NCI-H2029 treated with DMSO at 0.1 percent for 48 hours (cell line): Measurements from ENCODE around the gene PTTG1.

Source experiments
- DNase-seq: peaks from one replicate; lab custom pipeline; 2025; lab: John Stamatoyannopoulos, UW

Gene PTTG1

DNA sequence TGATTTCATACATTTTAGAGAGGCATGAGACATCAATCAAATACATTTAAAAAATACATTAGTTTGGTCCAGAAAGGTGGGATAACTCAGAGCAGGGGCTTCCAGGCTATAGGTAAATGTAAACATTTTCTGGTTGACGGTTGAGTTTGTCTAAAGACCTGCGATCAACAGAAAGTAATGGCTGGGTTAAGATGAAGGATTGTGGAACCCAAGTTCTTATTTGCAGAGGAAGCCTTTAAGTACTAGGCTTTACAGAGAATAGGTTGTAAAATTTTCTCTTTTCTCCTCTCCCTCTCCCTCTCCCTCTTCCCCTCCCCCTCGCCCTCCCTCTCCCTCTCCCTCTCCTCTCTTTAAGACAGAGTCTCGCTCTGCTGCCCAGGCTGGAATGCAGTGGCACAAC, 50.8 kb downstream of the PTTG1 start:
- no peak for DNase-seq

DNA sequence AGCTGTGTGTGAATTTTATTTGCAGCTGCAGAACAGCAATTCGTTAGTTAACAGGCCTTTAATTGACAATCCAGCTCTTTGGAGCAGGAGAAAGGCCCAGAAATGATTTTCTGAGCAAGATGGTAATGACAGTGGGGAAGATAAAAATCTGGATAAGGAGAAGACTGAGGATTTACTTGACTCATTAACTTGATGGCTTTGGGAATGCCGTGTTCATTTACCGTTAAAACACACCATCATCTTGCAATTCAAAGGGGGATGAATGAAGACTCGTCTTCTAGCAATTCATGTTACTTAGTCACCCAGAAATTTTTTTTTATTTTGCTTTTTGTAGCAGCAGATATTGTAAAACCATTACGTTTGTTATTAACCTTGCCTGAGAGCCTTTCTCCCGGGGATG, 52.0 kb downstream of the PTTG1 start:
- no peak for DNase-seq

DNA sequence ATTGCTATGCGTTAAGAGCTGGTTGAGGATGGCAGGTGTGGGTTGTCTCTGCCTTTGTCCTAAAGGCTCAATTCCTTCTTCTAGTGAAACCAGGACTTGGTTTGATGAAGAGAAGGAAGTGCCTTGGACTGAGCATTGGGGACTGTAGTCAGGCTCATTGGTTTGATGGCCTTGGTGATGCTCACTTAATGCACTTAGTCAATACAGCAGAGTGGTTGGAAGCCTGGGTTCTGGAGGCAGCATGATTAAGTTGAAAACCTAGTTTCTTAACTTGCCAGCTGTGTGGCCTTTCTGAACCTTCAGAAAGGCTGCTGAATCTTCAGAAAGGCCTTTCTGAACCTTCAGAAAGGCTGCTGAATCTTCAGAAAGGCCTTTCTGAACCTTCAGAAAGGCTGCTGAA, 52.4 kb downstream of the PTTG1 start:
- no peak for DNase-seq

DNA sequence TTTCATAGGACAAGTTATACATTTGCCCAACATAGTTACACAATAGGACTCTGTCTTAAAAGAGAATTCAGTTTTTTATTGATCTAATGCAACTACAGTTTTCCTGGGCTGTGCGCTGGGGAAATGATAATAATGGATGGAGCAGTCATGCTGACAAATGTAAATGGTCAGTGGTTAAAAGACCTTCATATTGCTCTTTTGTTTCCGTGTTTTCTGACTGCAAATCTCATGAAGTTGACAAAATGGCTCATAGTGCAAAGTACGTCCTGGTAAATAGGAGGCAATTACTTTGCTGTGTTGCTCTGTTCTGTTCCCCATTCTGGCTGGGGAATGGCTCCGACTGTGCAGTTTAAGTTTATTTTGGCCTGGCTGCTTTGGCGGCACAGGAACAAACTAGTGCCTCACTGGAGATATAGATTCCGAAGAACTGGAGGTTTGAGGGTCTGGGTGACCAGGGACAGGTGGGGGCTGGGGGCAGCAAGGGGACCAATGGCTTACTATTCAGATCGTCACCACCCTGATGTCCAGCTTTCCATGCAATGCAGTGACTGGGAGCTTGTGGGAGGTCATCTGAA, 54.3 kb downstream of the PTTG1 start:
- DNase-seq = no peak

DNA sequence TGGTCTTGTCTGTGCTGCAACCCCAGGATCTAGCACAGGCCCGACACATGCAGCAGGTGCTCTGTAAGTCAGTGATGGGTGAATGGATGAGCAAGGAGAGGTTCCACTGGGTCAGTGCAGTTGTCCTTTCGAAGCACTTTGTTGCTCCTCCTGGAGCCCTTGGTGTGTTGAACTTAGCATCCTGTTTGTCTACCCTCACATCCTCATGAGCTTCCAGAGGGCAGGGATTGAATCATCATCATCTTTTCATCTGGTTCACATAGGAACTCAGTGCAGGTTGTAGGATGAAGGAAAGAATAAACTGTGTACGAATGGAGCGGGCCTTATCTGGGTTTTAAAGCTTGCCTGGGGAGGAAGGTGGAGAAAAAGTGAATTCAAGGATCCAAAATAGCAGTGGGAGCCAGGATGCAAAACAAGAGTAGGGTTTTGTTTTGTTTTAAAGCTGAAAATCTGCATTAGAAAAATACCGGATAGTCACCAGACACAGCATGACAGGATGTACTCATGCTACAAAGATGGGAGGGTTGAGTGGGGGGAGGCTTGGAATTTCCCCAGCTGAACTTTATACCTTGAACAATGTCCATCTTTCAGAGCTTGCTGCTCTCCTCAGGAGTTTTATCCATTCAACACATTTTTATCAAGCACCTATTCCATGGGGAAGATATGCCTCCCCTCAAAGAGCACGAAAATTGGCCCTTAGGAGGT, 55.8 kb downstream of the PTTG1 start:
- no peak for DNase-seq

DNA sequence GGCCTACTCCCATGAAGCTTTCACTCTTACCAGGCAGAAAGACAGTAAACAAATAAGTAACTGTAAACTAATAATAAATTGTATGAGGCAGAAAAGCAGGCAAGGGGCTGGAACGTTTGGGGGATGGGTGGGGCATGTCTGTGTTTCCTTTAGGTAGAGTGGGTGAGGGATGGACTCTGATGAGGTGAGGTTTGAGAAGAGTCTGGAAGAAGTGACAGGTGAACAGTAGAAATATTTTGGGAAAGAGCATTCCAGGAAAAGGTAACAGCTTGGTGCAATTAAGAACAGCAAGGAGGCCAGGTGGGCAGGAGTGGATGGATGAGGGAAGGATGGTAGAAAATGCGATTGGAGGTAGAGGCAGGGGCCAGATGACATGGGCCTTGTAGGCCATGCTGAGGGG, 56.5 kb downstream of the PTTG1 start:
- DNase-seq = no peak
